Tibial nerve (tissue), 4 donors: ENCODE results near the gene PTBP3.

Experiments
- EP300 ChIP-seq, 2 donors: sonication (generic); formaldehyde crosslinking; IDR thresholded peaks; one replicate each; pipeline ENCODE4 v1.6.1; 2017; ENCODE audit warnings: antibody characterized with exemption in 2 of 2, mild to moderate bottlenecking in 1 of 2
- POLR2A ChIP-seq, 2 donors: fragments of 450-650 bp; IDR thresholded peaks; one replicate each; pipeline ENCODE4 v1.6.1; 2017; ENCODE audit warnings: antibody characterized with exemption in 2 of 2, mild to moderate bottlenecking in 2 of 2, moderate library complexity in 2 of 2
- TF ChIP-seq, protein P1 (sequence below), 5 experiments: fragments of 200-600 bp in 3 of 5; fragments of 450-650 bp in 2 of 5; sonication (generic) in 3 of 5; IDR thresholded peaks; one replicate each; pipeline ENCODE4 v1.5.1; 2016 to 2019; ENCODE audit warnings: antibody characterized with exemption in 5 of 5, mild to moderate bottlenecking in 3 of 5, moderate library complexity in 2 of 5

DNA sequence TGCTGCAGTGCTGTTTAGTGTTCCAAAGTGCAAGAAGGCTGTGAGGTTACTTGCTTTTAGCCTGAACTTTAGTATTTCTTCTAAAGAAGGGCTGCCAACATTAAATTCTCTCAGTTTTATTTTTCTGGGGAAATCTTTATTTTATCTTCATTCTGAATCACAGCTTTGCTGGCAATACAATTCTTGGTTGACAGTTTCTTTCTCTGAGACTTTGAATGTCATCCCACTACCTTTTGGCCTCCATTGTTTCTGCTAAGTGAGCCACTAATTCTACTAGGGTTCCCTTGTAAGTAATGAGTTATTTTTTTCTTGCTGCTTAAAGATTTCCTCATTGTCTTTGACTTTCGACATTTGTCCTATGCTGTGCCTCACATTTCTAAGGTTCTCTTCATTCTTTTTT, 126.0 kb downstream of the PTBP3 start:
- TF ChIP-seq, protein P1, sequence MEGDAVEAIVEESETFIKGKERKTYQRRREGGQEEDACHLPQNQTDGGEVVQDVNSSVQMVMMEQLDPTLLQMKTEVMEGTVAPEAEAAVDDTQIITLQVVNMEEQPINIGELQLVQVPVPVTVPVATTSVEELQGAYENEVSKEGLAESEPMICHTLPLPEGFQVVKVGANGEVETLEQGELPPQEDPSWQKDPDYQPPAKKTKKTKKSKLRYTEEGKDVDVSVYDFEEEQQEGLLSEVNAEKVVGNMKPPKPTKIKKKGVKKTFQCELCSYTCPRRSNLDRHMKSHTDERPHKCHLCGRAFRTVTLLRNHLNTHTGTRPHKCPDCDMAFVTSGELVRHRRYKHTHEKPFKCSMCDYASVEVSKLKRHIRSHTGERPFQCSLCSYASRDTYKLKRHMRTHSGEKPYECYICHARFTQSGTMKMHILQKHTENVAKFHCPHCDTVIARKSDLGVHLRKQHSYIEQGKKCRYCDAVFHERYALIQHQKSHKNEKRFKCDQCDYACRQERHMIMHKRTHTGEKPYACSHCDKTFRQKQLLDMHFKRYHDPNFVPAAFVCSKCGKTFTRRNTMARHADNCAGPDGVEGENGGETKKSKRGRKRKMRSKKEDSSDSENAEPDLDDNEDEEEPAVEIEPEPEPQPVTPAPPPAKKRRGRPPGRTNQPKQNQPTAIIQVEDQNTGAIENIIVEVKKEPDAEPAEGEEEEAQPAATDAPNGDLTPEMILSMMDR (IDR thresholded peaks at IDR 0.05): no peak
- TF ChIP-seq POLR2A (IDR thresholded peaks at IDR 0.05): no peak
- no peak for TF ChIP-seq EP300 (IDR thresholded peaks at IDR 0.05)
